SK-N-DZ (cell line): ENCODE data around the gene OSBP2.
A peak's percentile ranks its signal among the peaks of the same experiment; 100 is the strongest.
"Not testable (repeated sequence)": the region's sequence is repeated elsewhere in the genome, so short reads cannot be mapped to it uniquely, and the experiment has no call there.

Experiments
- DNase-seq: peaks from one replicate; pipeline ENCODE4 v3.0.0-alpha.2; 2015; ENCODE audit warnings: low spot score

OSBP2 gene

DNA sequence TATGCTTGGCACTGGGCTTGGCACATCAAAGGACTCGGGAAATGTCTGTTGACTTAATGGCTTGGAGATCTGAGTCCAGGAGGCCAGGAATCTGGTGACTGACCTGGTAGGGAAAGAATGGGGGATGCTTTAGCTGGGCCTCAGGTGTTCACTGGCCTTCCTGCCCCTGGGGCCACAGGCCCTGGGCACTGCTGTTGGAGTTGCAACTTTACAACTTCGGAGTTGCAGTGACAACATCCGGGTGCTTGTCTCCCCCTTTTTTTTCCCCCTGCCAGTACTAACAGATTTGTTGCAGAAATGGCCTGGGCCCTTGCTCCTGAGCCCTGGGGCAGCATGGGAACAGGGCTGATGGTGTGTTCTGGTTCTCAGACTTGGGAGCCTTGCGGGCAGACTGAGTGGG is 23.8 kb downstream of the OSBP2 start:
- DNase-seq = no peak

- DNase-seq = no peak
These were observed 24.3 kb downstream of the OSBP2 start for GRCh38 chr22:30718938-30719337.

DNA sequence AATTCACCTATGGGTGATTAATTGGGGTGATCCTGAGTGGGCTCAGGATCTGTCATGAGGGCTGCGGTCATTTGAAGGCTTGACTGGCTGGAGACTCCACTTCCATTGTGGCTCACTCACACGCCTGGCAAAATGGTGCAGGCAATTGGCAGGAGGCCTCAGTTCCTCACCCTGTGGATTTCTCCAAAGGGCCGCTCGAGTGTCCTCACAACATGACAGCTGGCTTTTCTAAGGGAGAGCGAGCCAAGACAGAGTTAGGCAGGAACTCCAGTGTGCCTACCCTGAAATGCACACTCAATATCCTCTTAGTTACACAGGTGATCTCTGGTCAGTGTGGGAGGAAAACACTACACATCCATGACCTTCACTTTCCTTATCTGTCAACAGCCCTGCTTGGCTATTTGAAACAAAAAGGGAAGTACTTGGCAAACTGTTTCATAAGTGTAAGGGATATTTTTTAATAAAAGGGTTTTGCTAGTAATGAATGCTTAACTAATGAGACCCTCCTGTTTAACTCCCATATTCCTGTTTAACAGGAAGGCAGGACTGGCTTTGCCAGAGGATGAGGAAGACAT is 25.7 kb downstream of the OSBP2 start:
- no peak for DNase-seq

- DNase-seq = no peak
These were observed 27.1 kb downstream of the OSBP2 start for GRCh38 chr22:30721741-30722140.

DNA sequence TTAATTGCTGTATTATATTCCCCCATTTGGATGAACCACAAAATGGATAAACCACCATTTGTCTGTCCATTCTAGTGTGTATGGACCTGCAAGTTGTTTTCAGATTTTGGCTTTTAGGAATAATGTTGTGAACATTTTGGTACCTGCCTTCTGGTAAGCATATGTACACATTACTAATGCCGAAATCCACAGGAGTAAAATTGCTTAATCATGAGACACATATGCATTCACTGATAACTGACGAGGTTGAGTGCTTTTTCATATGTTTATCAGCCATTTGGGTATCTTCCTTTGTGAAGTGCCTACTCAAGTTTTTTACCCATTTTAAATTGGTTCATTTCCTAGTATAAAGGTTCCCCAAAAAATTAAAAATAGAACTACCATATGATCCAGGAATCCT is 34.2 kb downstream of the OSBP2 start:
- no peak for DNase-seq

DNA sequence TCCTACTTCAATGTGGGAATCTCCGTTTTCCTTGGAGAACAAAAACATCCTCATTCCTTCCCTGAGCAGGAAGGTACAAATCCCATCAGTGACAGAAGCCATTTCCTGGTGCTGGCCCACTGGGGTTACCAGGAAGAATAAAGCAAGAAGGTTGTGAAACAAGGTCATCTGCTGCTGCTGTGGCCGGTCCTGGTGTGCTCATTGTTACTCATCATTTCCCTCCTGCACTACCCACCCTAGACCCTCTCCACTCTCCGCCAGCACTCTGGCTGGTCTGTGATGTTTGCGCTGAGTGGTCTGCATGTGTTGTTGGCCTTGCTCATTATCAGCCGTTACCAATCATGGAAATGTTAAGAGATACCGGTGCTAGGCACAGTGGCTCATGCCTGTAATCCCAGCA is 37.0 kb downstream of the OSBP2 start:
- no peak for DNase-seq

GRCh38 chr22:30732426-30732825 is 37.8 kb downstream of the OSBP2 start:
- DNase-seq = no peak

DNA sequence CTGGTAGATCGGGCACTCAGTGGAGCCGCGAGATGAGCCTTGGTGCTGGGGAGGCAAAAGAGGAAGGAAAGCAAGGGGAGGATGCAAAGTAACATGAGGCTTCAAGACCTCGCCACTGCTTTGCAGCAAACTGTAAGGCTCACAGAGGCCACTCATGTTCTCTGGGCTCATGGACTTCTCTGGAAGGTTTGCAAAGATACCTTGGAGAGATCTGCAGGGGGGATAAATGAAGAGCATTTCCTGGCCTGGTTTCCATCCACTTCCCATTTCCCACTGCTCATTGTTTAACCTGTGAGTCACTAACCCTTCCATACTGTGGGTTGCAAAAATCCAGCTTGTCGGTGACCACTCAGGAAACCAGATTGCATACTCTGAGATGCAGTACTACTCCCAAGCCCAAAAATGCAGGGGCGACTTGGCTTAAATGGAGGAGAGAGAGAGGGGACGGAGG is 38.5 kb downstream of the OSBP2 start:
- no peak for DNase-seq

DNA sequence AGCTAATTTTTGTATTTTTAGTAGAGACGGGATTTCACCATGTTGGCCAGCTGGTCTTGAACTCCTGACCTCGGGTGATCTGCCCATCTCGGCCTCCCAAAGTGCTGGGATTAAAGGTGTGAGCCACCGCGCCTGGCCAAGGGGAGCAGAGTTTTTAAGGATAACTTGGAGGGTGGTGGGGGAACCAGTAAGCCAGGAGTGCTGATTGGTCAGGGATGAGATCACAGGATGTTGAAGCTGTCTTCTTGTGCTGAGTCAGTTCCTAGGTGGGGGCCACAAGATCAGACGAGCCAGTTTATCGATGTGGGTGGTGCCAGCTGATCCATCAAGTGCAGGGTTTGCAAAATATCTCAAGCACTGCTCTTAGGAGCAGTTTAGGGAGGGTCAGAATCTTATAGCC is 45.3 kb downstream of the OSBP2 start:
- DNase-seq = not testable (repeated sequence)

DNA sequence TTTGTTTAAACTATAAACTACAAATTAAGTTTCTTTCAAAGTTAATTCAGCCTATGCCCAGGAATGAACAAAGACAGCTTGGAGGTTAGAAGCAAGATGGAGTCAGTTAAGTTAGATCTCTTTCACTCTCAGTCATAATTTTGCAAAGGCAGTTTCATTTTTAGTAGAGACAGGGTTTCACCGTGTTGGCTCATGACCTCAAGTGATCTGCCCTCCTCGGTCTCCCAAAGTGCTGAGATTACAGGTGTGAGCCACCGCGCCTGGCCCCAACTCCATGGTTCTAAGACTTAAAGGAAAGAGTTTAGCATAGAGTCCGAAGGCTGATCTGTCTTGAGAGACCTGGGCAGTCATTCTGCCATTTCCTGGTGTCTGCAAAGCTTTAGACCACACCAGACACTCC is 45.8 kb downstream of the OSBP2 start:
- not testable (repeated sequence) for DNase-seq

DNA sequence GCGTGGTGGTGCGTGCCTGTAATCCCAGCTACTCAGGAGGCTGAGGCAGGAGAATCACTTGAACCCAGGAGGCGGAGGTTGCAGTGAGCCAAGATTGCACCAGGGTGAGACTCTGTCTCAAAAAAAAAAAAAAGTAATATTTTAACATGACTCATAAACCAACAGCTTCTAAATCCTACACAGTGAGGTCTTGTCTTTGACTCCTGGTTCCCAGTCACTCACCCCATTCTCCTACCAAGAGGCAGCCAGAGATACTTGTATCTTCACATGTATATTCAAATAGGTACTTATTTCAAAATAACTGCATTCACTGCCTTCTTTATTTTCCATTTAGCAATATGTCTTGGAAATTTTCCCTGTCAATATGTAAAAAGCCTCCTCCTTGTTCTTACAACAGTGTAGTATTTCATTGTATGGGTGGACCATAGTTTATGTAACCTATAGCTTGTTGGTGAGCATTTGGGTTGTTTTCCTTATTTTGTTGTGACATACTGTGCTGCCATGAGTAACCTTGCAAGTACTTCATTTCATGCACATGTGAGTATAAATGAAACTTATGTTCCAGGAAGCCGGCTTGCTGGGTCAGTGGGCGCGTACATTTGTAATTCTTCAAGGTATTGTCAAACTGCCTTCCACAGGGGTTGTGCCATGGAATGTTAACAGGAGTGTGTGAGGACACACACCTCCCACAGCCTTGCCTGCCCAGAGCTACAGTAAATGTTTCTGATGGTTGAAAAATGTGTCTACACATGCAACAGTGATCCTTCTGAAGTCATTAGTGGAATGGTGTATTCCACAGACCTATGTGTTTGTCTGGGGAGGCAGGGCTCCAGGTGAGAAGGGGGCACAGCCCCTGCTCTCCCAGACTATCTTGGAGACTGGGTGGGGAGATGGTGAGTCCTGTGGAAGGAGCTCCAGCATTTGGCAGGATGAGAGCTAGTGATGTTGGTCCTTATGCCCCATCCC is 47.9 kb downstream of the OSBP2 start:
- no peak for DNase-seq

DNA sequence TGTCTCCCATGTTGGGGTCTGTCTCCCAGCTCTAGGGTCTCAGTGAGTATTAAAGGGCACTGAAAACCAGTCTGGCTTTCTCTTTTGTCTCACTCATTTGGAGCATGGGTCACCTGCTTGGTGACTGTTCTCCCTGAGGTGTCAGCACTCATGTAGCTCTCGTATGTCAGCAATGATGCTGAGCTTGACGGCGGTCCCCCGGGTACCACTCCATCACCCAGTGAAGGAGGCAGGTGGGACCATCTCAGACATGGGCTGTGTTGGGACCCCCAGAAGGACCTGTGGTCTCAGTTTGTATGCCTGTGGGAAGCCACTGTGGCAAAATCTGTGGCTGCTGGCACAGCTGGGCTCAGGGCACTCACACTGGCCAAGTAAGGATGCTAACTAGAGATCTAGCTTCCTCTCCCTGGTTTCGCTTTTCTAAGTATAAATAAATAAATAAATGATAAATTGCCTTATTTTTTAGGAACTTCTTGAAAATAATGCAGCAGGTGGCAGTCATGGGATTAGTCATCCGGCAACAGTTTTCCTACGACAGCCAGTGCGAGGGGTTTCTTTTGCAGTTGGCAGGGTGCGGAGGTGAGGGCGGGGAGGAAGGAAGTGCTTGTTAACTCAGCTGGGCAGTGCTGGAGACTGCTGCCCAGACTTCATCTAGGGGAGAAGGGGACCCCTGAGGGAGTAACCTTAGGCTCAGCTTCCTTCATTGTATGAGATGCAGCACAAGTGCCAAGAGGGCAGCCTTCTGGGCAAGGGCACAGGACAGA is 48.8 kb downstream of the OSBP2 start:
- no peak for DNase-seq

GRCh38 chr22:30744224-30744623 is 49.5 kb downstream of the OSBP2 start:
- no peak for DNase-seq

GRCh38 chr22:30747493-30747892 is 52.8 kb downstream of the OSBP2 start:
- no peak for DNase-seq

DNA sequence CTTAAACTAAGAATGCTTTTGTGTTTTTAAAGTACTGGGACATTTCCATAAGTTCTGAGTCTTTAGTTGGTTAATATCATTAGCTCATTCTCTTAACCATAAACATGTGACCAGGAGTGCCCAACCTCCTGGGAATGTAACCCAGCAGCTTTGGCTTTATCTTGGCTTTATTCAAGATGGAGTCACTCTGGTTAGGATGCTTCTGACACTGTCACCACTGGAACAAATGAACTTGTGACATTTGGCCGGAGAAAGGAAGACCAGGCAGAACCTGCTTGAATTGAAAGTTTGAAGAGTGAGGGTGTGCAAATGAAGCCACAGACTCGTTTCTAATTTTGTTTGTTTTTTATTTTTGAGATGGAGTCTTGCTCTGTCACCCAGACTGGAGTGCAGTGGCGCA is 54.6 kb downstream of the OSBP2 start:
- DNase-seq = no peak

DNA sequence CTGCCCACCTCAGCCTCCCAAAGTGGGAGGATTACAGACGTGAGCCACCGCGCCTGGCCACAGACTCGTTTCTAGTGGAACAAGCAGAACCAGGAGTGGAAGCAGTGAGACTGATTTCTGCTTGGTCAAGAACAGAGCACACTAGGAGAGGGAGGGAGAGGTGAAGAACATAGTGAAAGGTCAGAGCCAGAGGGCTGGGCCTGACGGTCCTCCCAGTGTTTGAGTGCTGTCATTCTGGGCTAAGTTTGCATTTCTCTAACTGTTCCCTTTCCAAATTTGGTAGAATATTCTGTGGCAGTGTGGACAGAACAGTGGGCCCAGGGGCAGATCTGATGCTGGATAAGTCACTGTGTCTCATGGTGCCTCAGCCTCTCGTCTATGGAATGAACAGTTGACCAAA is 55.2 kb downstream of the OSBP2 start:
- DNase-seq = no peak

DNA sequence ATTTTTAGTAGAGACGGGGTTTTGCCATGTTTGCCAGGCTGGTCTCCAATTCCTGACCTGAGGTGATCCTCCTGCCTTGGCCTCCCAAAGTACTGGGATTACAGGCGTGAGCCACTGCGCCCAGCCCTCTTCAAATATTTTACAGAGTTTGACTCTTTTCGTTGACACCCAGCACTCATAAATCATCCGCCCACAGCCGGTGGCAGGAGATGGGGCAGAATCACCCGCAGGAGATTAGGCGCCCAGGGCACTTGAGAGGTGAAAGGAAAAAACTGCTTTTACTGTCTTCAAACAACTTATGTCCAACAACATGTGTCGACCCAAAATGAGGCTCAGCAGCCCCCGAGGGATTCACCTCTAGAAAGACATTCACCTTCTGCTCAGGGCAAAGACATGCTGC is 56.9 kb downstream of the OSBP2 start:
- DNase-seq = no peak

GRCh38 chr22:30752771-30753170 is 58.1 kb downstream of the OSBP2 start:
- DNase-seq = no peak

GRCh38 chr22:30753701-30754100 is 59.0 kb downstream of the OSBP2 start:
- DNase-seq = no peak

DNA sequence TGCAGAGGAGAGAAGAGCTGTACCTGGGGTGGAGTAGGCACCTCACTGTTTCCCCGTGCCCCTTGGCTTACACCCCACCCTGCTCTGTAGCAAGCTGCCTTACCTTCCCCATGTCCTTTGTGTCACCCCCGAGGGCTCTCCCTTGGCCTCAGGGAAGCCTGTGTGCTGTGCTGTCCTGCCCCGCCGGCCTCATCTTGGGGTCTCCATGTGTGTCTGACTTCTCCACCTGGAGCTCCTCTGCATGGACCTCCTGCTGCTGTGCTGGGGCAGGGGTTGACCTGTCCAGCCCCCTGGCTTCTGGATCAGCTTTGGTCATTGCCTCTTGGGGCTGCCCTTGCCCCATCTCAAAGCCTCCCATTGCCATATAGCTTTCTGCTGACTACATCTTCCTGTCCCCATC is 59.8 kb downstream of the OSBP2 start:
- DNase-seq = no peak

DNA sequence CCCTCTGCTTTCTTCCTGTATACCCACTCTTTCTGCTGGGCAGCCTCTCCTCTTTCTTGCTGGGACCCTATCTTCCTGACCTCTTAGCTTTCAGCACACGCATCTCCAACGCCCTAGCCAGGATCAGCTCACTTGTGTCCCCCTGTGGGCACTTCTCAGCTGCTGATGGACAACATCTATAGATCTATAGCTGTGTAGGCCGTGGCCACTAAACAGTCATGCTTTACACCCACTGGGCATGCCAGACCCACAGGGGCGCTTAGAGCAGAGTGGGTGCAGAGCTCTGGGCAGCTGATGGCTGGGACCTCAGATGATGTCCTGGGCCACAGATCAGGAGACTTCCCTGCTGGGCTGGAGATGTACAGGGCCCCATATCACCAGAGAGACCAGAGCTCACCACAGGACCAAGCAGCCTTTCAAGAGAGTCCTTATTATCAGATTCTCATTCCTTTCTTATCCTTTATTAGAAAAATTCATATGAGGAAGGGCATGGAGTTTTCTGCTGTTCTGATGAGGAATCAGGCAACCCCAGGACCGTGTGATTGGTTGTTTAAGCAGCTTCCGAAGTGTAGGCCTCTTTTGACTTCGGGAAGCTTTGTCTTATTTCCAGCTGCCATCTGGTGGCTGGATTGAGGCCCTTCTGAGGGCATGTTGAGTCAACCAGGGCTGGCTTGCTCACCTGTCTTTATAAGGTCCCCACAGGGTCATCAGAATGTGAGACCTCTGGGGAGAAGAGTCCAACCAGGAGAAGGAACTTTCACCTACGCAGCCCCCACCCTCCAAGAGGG is 60.5 kb downstream of the OSBP2 start:
- peak; percentile 67 for DNase-seq

GRCh38 chr22:30755759-30756124 is 61.1 kb downstream of the OSBP2 start:
- no peak for DNase-seq
